Measurements from ENCODE around the gene TRIM52. TPM values are rescaled to one million over a fixed set of nuclear protein-coding genes. Genes with fewer than 3 reads are reported as not detected.

TRIM52 gene
- total and polyA plus RNA-seq, 9 of the 15 experiments (the other 6 are each of a cell fraction or from before 2014, with no cell fraction given), result 3.3 to 21.9 (median 13.5) TPM

DNA sequence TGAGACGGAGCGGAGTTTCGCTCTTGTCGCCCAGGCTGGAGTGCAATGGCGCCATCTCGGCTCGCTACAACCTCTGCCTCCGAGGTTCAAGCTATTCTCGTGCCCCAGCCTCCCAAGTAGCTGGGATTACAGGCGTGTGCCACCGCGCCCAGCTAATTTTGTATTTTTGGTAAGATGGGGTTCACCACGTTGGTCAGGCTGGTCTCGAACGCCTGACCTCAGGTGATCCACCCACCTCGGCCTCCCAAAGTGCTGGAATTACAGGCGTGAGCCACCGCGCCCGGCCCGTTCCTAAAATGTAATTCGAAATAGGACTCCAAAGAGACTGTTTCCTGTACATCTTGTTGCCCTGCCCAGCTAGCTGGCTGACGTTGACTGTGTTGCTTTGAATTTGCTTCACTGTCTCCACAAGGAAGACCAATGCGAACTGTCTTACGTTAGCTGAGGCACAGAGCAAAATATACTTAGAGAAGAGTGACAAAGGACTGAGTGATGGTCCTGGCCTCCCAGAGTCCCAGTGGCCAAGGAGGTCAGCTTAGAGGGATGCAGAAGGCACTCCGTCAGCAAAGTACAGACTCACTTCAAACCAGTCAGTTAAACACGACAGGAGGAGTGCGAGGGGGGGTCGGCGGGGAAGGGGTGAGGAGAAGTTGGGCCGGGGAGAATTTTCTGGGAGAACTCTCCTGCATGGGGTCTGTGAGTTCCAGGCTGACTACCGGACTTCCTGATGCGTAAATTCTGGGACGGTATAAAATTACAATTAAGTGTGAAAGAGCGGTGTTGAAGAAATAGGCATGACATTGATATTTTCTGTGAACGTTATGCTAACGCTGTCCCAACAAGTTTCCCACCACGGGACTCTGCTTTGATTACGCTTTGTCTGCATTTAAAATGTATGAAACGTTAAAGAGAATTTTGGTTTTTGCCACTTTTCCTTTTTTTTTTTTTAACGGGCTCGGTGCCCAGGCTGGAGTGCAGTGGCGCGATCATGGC is 44.6 kb downstream of the TRIM52 start:
- intact Hi-C loops (cut with micrococcal nuclease) (loop anchor here (5.0 kb wide), 1 partner anchor 44 kb away; no protein-coding TSS in a partner anchor), in situ Hi-C loops (cut with MboI) (no loop called here)
- H3K9me1 ChIP-seq (ENCODE audit: control insufficient read depth, insufficient read depth, low read length), result no peaks in the 10 kb centered on the region
- peaks cover 9 to 28% of the 10 kb centered on the region in 2 experiments; a peak in 4 of 5 replicates for H3K4me1 ChIP-seq (replicated peaks in 1 of 2; ENCODE audit: control insufficient read depth in 2 of 2, insufficient read depth in 2 of 2, low read length in 2 of 2)
- peak; percentile 87 for FAIRE-seq
- BruUV-seq (replicated peaks), result no TSS peak
- no peaks in the 10 kb centered on the region for H3K79me2 ChIP-seq (ENCODE audit: control insufficient read depth, insufficient read depth, low read length)
- peak overlapping the region; percentile 96 for H2AFZ ChIP-seq (ENCODE audit: low read depth, low read length)
- H3K27ac ChIP-seq (ENCODE audit: extremely low read depth, low read depth, low read length), result peak overlapping the region; percentile 71
- peak in 2 of 4 experiments; percentile 57 to 74 for DNase-seq (ENCODE audit: extremely low read depth in 1 of 4, low spot score in 3 of 4)
- H3K36me3 ChIP-seq (ENCODE audit: control insufficient read depth, insufficient read depth, low read length), result no peaks in the 10 kb centered on the region
- H3K4me3 ChIP-seq, result peak overlapping the region; percentile 51
- no peaks in the 10 kb centered on the region for H3K9me3 ChIP-seq (replicated peaks; ENCODE audit: control insufficient read depth, insufficient read depth, low read depth, low read length)
- ATAC-seq, result peak; percentile 39
- no peaks in the 10 kb centered on the region for H4K20me1 ChIP-seq (replicated peaks; ENCODE audit: control insufficient read depth, insufficient read depth, low read length)
- peak overlapping the region; percentile 70 to 90 for H3K9ac ChIP-seq (ENCODE audit: insufficient read depth in 1 of 2, low read depth in 2 of 2, low read length in 2 of 2)
- ChIA-PET CTCF (ENCODE audit: low intra/inter-chr PET ratio) (no interaction called here), POLR2A (interaction anchor here (0.6 to 2.4 kb wide), 8 partner anchors 9 to 41 kb away, joined by 3 to 18 read pairs (median 3); partner anchors contain the start of gene RACK1)
- peak overlapping the region; percentile 93 for H3K4me2 ChIP-seq (ENCODE audit: insufficient read depth, low read length)
- no peaks in the 10 kb centered on the region for H3K27me3 ChIP-seq (ENCODE audit: control insufficient read depth in 2 of 2, insufficient read depth in 2 of 2, low read length in 2 of 2)
- WGBS (ENCODE audit: insufficient coverage, low coverage, missing lambda C conversion rate), result 6% methylated on average over 44 of the region's 44 CpGs
- TF ChIP-seq DIDO1 (tag; IDR thresholded peaks at IDR 0.05; ENCODE audit: low read depth) (no peak), PHF20 (IDR thresholded peaks at IDR 0.05; ENCODE audit: partially characterized antibody) (no peak), KDM2B (CRISPR knock-in tag; IDR thresholded peaks at IDR 0.05) (no peak), ZSCAN29 (IDR thresholded peaks at IDR 0.05) (0 out of 2 replicates have a peak, but pooled peaks have one; percentile 32), HNRNPK (IDR thresholded peaks at IDR 0.05; ENCODE audit: low read depth, low read length, poor library complexity, severe bottlenecking) (no peak), HMG20A (CRISPR knock-in tag; conservative IDR thresholded peaks at IDR 0.05) (no peak), SRSF7 (optimal IDR thresholded peaks at IDR 0.05; ENCODE audit: low read depth, low read length) (no peak), ESRRA (IDR thresholded peaks at IDR 0.05; ENCODE audit: borderline replicate concordance, low read depth) (0 out of 2 replicates have a peak, but pooled peaks have one; percentile 51), NFATC3 (IDR thresholded peaks at IDR 0.05) (no peak), NR2F6 (CRISPR knock-in tag; IDR thresholded peaks at IDR 0.05) (no peak), JUNB (CRISPR knock-in tag; conservative IDR thresholded peaks at IDR 0.05) (no peak), RFX5 (IDR thresholded peaks at IDR 0.05; ENCODE audit: low read depth, low read length) (no peak), YY1 (IDR thresholded peaks at IDR 0.05; ENCODE audit: borderline replicate concordance in 1 of 3, control insufficient read depth in 1 of 3, extremely low read depth in 1 of 3, insufficient read depth in 3 of 3, insufficient read length in 1 of 3, insufficient replicate concordance in 2 of 3, low read depth in 1 of 3, low read length in 2 of 3) (peak in 2 of 3 experiments; percentile 32 to 76)
- TF ChIP-seq, protein P1, sequence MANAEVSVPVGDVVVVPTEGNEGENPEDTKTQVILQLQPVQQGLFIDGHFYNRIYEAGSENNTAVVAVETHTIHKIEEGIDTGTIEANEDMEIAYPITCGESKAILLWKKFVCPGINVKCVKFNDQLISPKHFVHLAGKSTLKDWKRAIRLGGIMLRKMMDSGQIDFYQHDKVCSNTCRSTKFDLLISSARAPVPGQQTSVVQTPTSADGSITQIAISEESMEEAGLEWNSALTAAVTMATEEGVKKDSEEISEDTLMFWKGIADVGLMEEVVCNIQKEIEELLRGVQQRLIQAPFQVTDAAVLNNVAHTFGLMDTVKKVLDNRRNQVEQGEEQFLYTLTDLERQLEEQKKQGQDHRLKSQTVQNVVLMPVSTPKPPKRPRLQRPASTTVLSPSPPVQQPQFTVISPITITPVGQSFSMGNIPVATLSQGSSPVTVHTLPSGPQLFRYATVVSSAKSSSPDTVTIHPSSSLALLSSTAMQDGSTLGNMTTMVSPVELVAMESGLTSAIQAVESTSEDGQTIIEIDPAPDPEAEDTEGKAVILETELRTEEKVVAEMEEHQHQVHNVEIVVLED (CRISPR knock-in tag; IDR thresholded peaks at IDR 0.05), result no peak
- TF ChIP-seq, protein P2, sequence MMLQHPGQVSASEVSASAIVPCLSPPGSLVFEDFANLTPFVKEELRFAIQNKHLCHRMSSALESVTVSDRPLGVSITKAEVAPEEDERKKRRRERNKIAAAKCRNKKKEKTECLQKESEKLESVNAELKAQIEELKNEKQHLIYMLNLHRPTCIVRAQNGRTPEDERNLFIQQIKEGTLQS (IDR thresholded peaks at IDR 0.05), result no peak
- TF ChIP-seq, protein P2 (CRISPR knock-in tag; conservative IDR thresholded peaks at IDR 0.05), result 0 out of 2 replicates have a peak, but pooled peaks have one; percentile 13
- TF ChIP-seq, protein P3, sequence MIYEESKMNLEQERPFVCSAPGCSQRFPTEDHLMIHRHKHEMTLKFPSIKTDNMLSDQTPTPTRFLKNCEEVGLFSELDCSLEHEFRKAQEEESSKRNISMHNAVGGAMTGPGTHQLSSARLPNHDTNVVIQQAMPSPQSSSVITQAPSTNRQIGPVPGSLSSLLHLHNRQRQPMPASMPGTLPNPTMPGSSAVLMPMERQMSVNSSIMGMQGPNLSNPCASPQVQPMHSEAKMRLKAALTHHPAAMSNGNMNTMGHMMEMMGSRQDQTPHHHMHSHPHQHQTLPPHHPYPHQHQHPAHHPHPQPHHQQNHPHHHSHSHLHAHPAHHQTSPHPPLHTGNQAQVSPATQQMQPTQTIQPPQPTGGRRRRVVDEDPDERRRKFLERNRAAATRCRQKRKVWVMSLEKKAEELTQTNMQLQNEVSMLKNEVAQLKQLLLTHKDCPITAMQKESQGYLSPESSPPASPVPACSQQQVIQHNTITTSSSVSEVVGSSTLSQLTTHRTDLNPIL (CRISPR knock-in tag; IDR thresholded peaks at IDR 0.05), result no peak
